GM15510 (cell line): ENCODE measurements around the gene H2BK1.

Source experiments
- POLR2A ChIP-seq: IDR thresholded peaks from 3 replicates; pipeline ENCODE4 v1.6.1; 2011; ENCODE audit warnings: borderline replicate concordance; ENCODE audit not compliant: insufficient read length; ENCODE audit errors: extremely low read depth

The H2BK1 gene

GRCh38 chr7:151188252-151188542, 22.1 kb downstream of the H2BK1 start:
- TF ChIP-seq POLR2A, result no peak

- no peak for TF ChIP-seq POLR2A
Measured at GRCh38 chr7:151187409-151188251, 22.7 kb downstream of the H2BK1 start.

- no peak for TF ChIP-seq POLR2A
Measured at GRCh38 chr7:151186640-151187408, 23.5 kb downstream of the H2BK1 start, which contains the start of gene ASB10. ASB10 (minus strand) TSS chr7:151187250; CDS start chr7:151187130, 120 bp downstream.

- no peak for TF ChIP-seq POLR2A
Measured at GRCh38 chr7:151185762-151186639, 24.3 kb downstream of the H2BK1 start.

GRCh38 chr7:151181011-151181431, 29.3 kb downstream of the H2BK1 start:
- TF ChIP-seq POLR2A, result no peak

GRCh38 chr7:151179946-151180345, 30.3 kb downstream of the H2BK1 start:
- TF ChIP-seq POLR2A, result no peak

- no peak for TF ChIP-seq POLR2A
Measured at GRCh38 chr7:151179287-151179860, 30.9 kb downstream of the H2BK1 start.

GRCh38 chr7:151178831-151179230, 31.5 kb downstream of the H2BK1 start:
- TF ChIP-seq POLR2A, result no peak

GRCh38 chr7:151178236-151178635, 32.1 kb downstream of the H2BK1 start:
- no peak for TF ChIP-seq POLR2A

- no peak for TF ChIP-seq POLR2A
Measured at GRCh38 chr7:151177310-151177709, 33.0 kb downstream of the H2BK1 start.

GRCh38 chr7:151176401-151176800, 33.9 kb downstream of the H2BK1 start:
- no peak for TF ChIP-seq POLR2A

- TF ChIP-seq POLR2A, result no peak
Measured at GRCh38 chr7:151175793-151176311, 34.4 kb downstream of the H2BK1 start.

- no peak for TF ChIP-seq POLR2A
Measured at GRCh38 chr7:151175047-151175792, 35.1 kb downstream of the H2BK1 start.
